ENCODE data around the gene ST14.
"Not testable (repeated sequence)": the region's sequence is repeated elsewhere in the genome, so short reads cannot be mapped to it uniquely, and the experiment has no call there.

ST14 gene

DNA sequence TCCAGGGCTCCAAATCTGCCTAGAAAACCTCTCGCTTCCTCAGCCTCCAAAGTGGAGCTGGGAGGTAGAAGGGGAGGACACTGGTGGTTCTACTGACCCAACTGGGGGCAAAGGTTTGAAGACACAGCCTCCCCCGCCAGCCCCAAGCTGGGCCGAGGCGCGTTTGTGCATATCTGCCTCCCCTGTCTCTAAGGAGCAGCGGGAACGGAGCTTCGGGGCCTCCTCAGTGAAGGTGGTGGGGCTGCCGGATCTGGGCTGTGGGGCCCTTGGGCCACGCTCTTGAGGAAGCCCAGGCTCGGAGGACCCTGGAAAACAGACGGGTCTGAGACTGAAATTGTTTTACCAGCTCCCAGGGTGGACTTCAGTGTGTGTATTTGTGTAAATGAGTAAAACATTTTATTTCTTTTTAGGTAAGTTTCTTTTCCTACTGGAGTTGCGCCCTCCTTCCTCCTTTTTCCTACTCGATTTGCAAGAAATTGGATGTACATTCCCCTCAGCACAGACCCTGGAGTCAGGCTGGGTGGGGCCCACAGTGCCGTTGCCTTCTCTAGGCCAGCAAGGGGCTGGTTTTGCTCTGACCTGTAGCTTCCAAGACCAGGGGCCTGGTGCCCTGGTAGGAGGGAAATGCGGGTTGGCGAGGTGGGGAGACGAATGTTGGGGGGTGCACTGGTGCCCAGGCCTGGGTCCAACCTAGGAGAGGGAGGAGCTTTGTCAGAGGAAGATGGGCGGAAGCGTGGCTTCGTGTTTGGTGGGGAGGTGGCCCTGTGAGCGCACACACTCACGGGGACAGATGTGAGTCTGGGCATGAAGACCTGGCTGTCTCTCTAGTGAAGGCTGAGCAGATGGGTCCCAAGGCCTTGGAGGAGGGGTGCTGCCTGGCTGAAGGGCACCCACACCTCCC is 50.6 kb downstream of the ST14 start:
- no peak for DNase-seq

DNA sequence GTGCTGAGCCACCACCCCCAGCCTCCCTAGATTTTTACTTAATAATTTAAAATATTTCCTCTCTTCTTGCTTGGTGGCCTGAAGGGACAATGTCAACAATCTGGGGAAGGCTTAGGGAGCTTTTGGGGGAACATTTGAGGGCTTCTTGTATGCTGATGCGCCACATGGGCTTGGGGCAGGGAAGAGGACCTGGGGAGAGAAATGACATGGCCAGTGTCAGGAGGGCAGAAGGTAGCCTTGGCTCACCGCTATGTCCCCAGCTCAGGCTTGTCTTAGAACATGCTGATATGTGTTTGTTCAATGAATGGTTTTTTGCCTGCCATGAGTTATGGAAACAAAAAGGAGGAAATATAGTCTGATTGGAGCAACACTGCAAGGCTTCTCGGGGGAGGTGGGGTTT is 51.6 kb downstream of the ST14 start:
- DNase-seq, result no peak

DNA sequence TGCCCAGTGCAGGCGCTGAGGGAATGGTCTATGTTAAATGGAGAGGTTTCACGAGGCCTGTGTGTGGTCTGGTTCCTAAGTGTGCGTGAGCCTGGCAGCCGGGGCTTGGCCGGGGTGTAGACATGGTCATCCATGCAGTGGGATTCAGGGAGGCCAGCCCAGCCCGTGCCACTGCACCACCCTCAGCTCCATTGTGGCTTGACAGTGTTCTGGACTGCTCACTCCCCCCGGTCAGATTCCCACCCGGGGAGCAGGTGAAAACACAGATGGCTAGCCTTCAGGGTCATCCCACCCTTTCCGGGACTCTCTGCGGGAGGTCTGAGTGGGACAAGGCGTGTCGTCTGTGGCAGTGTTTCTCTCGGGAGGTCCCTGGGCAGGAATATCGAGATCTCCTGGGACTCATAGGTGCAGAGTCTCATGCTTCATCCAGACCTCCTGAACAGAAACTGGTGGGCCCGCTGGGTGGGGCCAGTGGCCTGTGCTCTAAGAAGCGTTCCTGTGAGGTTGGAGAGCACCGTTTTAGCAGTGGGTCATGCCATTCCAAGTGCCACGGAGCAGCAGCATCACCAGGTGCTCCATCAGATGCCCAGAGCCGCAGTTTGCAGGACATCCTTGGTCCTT is 52.3 kb downstream of the ST14 start:
- DNase-seq, result no peak

DNA sequence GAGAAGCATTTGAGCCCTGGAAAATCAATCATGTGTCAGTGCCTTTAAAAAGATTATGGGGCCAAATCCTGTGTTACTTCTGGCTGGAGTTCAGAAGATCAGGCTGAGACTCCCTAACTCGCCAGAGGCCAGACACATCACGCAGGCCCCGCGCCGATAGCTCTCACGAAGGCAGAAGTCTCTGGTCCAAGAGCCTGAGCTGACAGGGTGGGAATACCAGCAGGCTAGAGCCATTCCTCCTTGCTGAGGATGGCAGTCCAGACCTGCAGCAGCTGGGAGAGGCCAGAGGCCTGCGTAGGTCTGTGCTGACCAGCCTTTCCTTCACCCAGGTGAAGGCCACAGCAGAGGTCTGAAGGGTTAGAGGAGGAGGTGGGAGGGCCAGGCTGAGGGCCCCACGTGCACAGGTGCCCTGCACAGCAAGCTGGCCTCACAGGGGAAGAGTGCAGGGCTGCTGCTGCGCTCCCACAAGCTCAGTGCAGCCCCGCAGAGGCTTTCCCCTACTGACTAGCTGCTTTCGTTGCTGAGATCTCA is 52.9 kb downstream of the ST14 start:
- no peak for DNase-seq

DNA sequence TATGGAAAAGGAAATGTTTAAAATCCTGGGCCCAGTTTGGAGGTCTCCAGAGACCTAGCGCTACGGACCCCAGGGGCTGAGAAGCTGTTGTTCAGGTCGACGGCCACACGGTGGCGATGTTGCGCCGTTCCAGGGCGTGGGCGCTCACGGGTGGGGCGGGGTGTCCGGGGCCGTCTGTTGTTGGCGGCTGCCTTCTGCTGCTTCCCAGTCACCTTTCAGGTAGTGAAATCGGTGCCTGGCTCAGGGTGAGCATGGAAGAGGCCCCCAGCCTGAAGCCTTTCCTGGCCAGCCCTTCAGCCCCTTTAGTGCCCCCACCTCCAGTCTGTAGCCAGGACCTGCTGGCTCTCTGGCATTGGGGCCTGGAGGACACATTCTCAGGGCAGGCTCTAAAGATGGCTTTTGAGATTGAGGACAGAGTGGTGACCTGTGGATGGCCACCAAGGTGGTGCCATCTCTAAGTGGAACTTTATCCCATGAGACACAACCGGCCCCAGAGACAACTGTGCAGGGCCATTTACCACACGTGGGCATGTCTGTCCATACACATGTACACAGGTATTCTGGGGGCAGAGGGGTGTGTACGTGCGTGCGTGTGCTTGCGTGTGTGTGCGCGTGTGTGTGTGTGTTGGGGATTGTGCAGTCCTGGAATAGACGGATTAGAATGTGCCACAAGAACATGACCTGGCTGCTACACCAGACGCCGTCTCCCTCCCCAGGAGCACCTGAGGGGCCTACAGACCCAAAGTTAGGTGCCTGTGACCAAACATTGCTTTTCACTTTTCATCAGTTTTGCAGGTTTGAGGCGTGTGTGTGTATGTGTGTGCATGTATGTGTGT is 53.8 kb downstream of the ST14 start:
- DNase-seq, result peak; percentile 71

DNA sequence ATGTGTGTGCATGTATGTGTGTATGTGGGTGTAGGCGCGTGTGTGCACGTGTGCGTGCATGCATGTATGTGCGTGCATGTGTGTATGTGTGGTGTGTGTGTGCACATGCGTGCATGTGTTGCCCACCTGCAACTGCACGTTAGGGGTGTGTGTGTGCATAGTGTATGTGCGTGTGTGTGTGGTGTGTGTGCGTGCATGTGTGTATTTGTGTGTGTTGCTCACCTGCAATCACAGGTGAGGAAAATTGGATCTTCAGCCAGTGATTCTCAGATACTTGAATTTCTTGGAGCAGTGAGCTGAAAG is 54.3 kb downstream of the ST14 start:
- DNase-seq, result no peak

DNA sequence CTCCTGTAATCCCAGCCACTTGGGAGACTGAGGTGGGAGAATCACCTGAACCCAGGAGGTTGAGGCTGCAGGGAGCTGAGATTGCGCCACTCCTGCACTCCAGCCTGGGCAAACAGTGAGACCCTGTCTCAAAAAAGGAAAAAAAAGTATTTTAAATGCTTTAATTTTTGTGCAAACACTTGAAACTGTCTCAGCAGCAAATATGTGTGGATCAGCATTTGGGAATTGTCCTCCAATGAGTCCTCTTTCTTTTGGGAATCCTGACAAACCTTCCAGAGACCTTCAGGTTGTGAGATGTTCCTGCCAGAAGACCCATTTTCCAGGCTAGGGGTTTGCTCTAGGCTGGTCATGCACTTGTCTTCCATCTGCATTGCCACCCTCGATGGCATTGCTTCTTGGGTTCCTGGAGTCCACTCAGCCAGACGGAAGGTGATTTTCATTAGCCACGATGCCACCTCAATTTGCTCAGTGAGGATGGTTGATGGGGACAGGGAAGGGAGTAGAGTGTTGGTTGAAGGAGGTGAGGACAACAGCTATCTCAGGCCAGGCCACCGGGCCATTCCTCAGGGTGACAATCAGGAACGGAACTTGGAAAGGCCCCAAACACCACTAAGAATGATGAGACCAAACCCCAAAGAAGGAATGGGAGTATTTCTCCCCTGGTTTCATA is 55.4 kb downstream of the ST14 start:
- no peak for DNase-seq

DNA sequence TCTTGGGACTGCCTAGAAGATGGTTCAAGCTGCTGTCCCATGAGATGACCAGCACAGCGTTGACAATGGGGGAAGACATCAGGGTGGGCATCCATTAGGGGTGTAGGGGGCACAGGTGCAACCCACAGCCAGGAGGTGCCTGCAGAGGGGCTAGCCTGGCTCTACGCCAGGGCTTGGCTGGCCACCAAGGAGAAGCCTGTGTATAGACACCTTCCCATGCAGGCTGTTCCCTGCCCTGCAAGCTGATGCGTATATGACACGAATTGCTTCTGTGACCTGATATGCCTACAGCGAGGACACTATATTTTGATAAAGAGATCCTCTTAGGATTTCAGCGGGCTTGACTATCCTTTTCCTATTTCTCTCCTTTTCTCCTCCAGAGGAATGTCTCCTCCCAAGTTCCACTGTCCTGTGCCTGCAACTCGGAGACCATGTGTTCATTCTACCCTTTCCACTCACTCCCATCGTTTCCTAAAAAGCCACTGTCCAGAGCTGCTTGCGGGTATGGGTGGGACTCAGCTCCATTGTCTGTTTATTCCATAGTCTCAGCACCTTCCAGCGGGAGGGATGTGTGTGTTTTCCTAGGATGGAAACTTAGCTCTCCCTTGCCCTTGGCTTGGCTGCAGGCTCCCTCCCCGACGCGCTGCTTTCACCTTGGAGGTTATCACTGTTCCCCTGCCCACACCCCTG is 56.1 kb downstream of the ST14 start:
- DNase-seq, result no peak

DNA sequence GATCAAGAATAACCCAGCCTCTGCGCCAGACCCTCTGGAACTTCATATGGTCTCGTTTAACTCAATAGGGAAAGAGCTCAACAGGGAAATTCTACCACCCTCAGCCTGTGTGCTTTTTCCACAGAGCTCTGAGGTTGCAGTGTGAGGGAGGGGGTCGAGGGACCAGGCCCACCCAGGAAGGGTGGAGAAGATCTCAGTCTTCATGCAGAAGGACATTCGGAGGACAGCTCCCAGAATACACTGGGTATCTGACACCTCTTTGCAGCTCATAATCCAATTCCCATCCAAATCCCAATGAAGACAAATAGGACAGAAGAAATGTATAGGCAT is 56.6 kb downstream of the ST14 start:
- DNase-seq, result no peak

DNA sequence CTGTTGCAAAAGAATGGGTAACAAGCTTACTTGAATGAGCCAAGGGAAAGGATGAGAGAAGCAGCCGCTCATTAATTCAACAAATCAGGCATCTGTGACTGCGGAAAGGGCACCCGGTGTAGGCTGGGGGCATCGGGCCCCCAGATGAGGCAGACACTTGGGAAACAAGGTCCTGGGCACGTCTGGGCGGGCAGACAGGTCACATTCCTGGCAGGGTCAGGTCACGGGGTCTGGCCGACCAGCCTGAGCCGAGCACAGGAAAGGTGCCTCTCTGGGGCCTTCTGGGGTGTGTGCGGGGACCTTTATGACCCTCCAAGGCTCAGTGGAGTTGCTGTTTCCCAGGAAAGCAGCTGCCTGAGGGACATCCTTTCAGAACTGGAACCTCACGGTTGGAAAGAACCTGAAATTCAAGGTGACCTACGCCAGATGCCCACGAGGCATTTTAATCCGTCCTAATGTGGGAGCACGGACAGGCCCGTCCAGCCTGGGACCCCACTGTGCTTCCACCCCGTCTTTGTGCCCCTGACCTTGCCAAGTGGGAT is 57.1 kb downstream of the ST14 start:
- DNase-seq, result no peak

DNA sequence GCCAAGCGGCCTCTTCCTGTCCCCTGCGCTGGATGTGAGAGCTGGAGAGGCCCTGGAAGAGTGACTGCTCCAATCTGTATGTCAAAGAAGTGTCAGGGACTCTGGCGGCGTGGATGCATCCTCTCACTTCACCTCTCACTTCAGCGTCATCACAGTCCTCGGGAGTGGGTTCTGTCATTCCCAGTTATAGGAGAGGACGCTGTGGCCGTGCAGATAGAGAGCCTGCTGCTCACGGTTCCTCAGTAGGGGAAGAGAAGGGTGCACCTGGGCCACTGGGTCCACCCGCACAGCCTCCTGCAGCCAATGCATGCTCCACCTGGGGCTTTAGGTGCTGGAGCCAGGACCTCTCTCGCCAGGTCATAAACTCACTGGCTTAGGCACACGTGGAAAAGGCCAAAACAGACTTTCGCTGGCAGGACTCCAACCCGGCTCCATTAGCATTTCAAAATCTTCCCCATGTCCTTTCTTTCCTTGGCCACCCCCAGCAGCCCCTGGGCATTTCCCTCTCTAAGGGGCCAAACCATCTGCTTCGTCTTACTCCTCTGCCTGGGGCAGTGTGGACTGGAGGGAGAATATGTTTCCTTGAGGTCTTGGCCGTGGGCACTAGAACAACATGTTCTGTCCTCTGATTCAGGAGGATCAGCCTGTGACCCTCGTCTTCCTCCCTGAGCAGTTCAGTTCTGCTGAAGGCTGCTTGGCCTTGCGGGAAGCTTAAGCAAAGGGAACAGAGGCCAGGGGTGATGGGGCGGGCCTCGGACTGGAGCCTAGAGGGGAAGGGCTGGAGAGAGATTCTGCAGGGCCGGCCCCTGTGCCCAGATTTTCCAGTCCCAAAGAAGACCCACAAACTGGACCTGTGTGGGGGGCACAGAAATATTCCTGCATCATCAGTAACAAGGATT is 57.8 kb downstream of the ST14 start:
- DNase-seq, result no peak

DNA sequence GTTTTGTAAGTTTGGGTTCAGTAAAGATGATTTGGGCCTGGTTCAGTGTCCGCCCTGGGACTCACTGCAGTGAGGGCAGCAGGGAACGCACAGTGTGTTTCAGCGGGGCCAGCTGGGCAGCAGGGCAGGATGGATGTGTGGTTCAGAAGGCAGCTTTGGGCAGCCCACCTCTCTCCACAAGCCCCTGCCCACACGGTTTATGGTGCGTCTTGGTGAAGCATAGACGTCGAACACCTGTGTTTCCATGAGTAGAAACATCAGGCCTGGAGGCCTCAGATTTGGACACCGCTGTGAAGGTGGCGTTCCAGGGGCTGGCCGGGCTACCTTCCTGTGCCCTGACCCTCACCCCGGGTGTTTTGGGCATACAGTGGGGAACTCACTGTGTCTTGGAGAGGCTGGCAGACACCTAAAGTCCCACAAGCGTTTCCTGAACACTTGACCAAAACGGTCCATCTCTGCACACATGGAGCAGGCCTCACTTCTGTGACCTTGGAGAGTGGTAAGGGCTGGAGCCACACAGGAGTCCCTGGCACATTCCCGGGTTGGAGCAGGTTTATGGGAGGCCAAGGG is 59.0 kb downstream of the ST14 start:
- DNase-seq, result no peak

DNA sequence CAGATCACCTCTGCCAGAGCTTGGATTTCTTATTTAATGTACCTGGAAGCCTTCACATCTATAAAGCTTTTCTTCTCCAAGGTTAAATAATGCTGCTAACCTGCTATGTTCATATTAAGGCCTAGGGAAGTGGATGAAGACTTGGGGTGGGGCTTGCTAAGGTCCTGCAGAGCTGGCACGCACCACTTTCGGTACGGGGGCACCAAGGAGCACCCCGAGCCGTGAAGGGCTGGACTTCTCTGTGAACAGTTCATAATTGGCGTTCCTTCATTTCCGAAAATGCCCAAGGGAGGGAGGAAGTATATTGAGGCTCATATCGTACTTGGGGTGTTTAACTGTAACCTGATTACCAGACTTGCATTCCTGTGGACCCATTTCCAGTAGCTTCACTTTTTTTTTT is 59.6 kb downstream of the ST14 start:
- DNase-seq, result no peak

DNA sequence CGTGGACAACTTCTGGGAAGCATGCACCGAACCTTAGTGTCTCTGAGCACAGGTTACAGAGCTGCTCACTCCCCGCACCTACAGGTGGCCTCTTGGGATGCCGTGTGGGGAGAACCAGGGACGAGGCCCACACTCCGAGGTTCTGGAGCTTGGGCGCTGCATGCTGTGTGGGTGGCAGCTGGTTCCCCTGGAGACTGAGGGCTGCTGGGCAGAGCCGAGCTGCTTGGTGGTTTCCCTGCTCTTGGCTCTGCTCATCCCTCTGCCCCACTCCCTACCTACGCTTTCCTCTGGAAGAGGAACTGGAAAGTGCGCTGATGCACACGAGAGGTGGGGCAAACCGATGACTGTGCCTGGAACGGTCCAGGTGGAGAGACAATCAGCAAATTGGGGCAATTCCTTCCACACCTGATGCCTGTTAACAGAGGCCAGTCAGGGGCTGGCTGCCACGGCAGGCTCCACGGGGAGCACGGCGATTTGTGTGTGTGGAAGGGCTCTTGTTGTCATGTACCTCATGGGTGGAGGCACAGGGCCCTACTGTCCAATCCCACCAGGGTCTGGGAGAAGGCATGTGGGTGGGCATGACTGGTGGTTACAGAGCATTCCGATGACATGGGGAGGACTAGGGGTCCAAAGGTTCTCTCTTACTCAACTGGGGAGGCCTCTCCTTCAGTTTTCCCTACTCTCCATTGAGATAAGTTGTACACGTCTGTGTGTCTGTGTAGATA is 60.9 kb downstream of the ST14 start:
- no peak for DNase-seq

DNA sequence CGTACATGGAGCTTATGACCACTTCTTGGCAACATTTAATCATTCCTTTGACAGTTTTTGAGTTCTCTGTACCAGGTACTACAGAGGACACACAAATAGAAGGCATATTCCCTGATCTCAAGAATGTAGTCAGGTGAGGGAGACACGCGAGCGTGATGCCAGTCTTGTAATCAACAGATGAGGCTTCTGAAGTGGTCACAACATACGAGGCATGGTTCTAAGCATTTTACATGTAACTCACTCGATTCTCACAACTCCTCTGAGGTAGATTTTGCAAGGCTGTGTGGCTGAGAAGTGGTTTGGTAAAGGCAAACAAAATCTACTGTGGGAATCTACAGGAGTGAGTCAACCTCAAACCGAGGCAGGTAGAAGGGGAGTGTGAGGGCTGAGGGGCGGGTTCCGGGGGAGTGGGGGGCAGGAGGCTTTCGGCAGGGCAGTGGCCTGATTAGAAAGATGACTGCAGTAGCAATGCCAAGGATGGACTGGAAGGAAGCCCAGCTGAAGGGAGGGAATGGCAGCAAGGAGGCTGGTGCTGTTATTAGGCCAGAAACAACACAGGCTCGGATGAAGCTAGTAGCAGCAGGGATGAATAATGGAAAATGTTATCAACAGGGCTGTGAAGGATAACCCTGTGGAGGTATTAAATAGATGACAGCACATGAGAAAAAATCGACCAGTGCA is 63.8 kb downstream of the ST14 start:
- DNase-seq, result no peak

DNA sequence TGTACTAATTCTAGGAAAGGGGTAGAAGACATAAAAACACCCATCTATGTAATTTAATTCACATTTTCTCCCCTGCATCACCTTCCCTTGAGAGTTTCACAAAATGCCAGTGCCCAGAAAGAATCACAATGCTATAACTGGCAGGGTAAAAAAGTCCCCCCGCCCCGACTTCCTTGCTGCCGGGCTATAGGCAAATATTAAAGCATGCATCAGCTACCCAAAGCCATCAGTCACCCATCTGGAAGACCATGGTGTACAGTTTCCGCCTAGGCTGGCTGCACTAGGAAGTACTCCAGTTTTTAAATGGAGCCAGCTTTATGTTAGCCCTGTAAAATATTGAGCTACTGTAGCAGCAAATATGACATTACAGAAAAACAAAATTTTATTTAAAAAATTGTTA is 67.8 kb downstream of the ST14 start:
- DNase-seq, result no peak

DNA sequence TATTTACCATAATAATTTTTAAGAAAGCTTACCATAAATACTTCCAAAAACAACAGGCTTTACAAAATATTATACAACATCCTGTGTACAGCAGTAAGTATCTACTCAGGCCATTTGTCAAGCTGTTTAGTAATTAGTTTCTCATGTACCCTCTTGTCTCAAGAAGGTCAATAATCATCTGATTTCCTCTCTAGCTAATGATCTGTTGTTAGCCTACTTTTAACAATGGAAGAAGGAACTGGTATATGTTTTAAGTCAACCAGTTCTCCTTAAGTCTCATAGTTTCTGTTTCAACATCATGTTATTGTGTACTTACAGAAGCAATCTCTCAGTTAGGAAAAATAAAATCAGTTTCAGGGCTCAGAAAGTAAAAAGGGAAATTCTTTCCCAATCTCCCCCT is 73.9 kb downstream of the ST14 start:
- DNase-seq, result not testable (repeated sequence)

DNA sequence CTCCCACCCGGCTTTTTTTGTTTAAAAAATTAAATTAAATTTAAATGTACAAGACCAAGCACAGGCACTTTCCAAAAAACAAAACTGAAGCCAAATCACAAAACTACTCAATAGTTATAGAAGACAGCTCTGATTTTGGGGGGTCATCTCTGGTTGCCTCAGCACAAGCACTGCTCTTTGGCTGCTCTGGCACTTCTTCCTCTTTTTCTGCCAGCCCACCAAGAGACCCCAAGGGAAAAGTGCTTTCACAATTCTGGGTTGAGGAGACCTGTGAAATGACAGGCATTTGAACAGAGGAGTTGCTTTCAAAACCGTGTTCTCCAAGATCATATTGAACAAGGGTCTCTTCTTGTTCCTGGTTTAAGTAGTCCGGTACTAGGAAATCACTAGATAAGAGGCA is 74.3 kb downstream of the ST14 start:
- not testable (repeated sequence) for DNase-seq

DNA sequence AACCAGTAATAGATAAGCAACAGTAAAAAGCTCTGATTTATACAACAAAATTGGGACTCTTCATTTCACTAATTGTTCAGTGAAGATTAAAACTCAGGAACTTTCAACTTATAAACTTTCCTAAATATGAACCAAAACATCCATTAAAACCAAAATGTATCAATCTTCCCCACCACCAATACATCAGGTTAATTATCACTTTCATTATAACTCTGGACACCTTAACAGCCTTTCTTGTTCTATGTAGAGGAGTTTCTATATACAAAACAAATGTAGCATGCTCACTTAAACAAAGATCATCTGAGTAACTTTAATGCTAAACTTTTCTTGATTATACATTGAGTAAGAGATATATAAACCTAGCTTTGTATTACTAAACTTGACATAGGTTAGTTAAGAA is 74.7 kb downstream of the ST14 start:
- DNase-seq, result no peak
